RWPE2 (cell line): ENCODE data around the gene GPC5.
"Not testable (repeated sequence)": the region's sequence is repeated elsewhere in the genome, so short reads cannot be mapped to it uniquely, and the experiment has no call there.

ENCODE experiments used
- ATAC-seq: fragments of 200-7000 bp; cut with Tn5 transposase; 3 replicates; pipeline ENCODE4 v1.9.1; 2021; ENCODE audit warnings: low read depth
- DNase-seq: peaks from one replicate; pipeline ENCODE4 v3.0.0-alpha.2; 2020; ENCODE audit warnings: low spot score
- H3K27ac ChIP-seq: fragments of 450-650 bp; 2 replicates; pipeline ENCODE4 v1.5.1; 2017; ENCODE audit warnings: mild to moderate bottlenecking; ENCODE audit not compliant: poor library complexity, severe bottlenecking
- H3K27me3 ChIP-seq: fragments of 250-450 bp; sonication (Bioruptor Pico); 2 replicates; pipeline ENCODE4 v1.5.1; 2021; ENCODE audit warnings: mild to moderate bottlenecking, moderate library complexity; ENCODE audit not compliant: insufficient read depth, poor library complexity, severe bottlenecking
- H3K36me3 ChIP-seq: fragments of 250-450 bp; sonication (Bioruptor Pico); 2 replicates; pipeline ENCODE4 v1.5.1; 2020; ENCODE audit warnings: low read depth, mild to moderate bottlenecking, moderate library complexity
- H3K4me1 ChIP-seq: fragments of 250-450 bp; sonication (Bioruptor Pico); 2 replicates; pipeline ENCODE4 v1.5.1; 2021; ENCODE audit warnings: mild to moderate bottlenecking, moderate library complexity; ENCODE audit not compliant: insufficient read depth, poor library complexity, severe bottlenecking
- H3K4me3 ChIP-seq: fragments of 250-450 bp; sonication (Bioruptor Pico); 2 replicates; pipeline ENCODE4 v1.5.1; 2021; ENCODE audit warnings: mild to moderate bottlenecking, moderate library complexity; ENCODE audit not compliant: severe bottlenecking
- H3K9me3 ChIP-seq: fragments of 250-450 bp; sonication (Bioruptor Pico); 2 replicates; pipeline ENCODE4 v1.5.1; 2021; ENCODE audit warnings: mild to moderate bottlenecking, moderate library complexity; ENCODE audit not compliant: severe bottlenecking
- CTCF ChIP-seq: fragments of 450-650 bp; IDR thresholded peaks from one replicate; pipeline ENCODE4 v1.5.1; 2017; ENCODE audit warnings: mild to moderate bottlenecking, moderate library complexity; ENCODE audit not compliant: poor library complexity, severe bottlenecking

GPC5 gene

GRCh38 chr13:92262100-92262788 is 863.8 kb downstream of the GPC5 start:
- H3K27me3 ChIP-seq, result peaks cover 5% of the 10 kb centered on the region
- DNase-seq (no peak), ATAC-seq (no peak)
- H3K4me1 ChIP-seq, result no peaks in the 10 kb centered on the region
- H3K36me3 ChIP-seq, result no peaks in the 10 kb centered on the region
- H3K27ac ChIP-seq, result no peak overlapping the region
- no peak for TF ChIP-seq CTCF
- no peak overlapping the region for H3K4me3 ChIP-seq
- no peaks in the 10 kb centered on the region for H3K9me3 ChIP-seq

- Histone ChIP-seq H3K36me3 (no peaks in the 10 kb centered on the region), H3K4me1 (no peaks in the 10 kb centered on the region), H3K4me3 (no peak overlapping the region), H3K9me3 (no peaks in the 10 kb centered on the region), H3K27ac (no peak overlapping the region), H3K27me3 (peaks cover 5% of the 10 kb centered on the region)
- no peak for TF ChIP-seq CTCF
- DNase-seq, result no peak
- no peak for ATAC-seq
Measured at GRCh38 chr13:92265408-92265807, 867.0 kb downstream of the GPC5 start.

GRCh38 chr13:92270990-92271389 is 872.6 kb downstream of the GPC5 start:
- no peaks in the 10 kb centered on the region for H3K9me3 ChIP-seq
- no peak for ATAC-seq
- no peak for TF ChIP-seq CTCF
- no peak overlapping the region for H3K4me3 ChIP-seq
- no peaks in the 10 kb centered on the region for H3K36me3 ChIP-seq
- no peak for DNase-seq
- H3K27me3 ChIP-seq, result no peaks in the 10 kb centered on the region
- H3K4me1 ChIP-seq, result no peaks in the 10 kb centered on the region
- no peak overlapping the region for H3K27ac ChIP-seq

- Histone ChIP-seq H3K36me3 (no peaks in the 10 kb centered on the region), H3K27ac (no peak overlapping the region), H3K4me1 (no peaks in the 10 kb centered on the region), H3K4me3 (no peak overlapping the region), H3K27me3 (no peaks in the 10 kb centered on the region), H3K9me3 (no peaks in the 10 kb centered on the region)
- ATAC-seq (no peak), DNase-seq (no peak)
- no peak for TF ChIP-seq CTCF
Measured at GRCh38 chr13:92272177-92272576, 873.8 kb downstream of the GPC5 start.

- not testable (repeated sequence) for ATAC-seq, DNase-seq, H3K36me3 ChIP-seq, H3K4me1 ChIP-seq, H3K4me3 ChIP-seq, H3K27ac ChIP-seq, H3K9me3 ChIP-seq, H3K27me3 ChIP-seq
Measured at GRCh38 chr13:92280986-92281385, 882.6 kb downstream of the GPC5 start.

GRCh38 chr13:92290718-92291307 is 892.4 kb downstream of the GPC5 start:
- H3K4me3 ChIP-seq, DNase-seq, H3K9me3 ChIP-seq, H3K4me1 ChIP-seq, H3K36me3 ChIP-seq, H3K27ac ChIP-seq, H3K27me3 ChIP-seq, ATAC-seq: not testable (repeated sequence)

- not testable (repeated sequence) for H3K9me3 ChIP-seq, H3K36me3 ChIP-seq, H3K27ac ChIP-seq, DNase-seq, ATAC-seq, H3K27me3 ChIP-seq, H3K4me1 ChIP-seq, H3K4me3 ChIP-seq
Measured at GRCh38 chr13:92294533-92294932, 896.1 kb downstream of the GPC5 start.

GRCh38 chr13:92296154-92296671 is 897.8 kb downstream of the GPC5 start:
- not testable (repeated sequence) for ATAC-seq, H3K9me3 ChIP-seq, H3K27ac ChIP-seq

More at GRCh38 chr13:92296154-92296671, 897.8 kb downstream of the GPC5 start:
- H3K27me3 ChIP-seq, H3K4me1 ChIP-seq, DNase-seq, H3K36me3 ChIP-seq, H3K4me3 ChIP-seq: not testable (repeated sequence)
